Panc1 (cell line): Measurements from ENCODE around the gene LRRC30. TPM values are rescaled to one million over a fixed set of nuclear protein-coding genes. Genes with fewer than 3 reads are reported as not detected.

ENCODE experiments used
- ATAC-seq: fragments of 200-7000 bp; cut with Tn5 transposase; 2 replicates; pipeline ENCODE4 v1.9.1; 2020; ENCODE audit warnings: mild to moderate bottlenecking, moderate library complexity
- BruUV-seq: library from RNA; stranded (reverse); fragments of 400-500 nt; replicated peaks from 2 replicates; lab custom pipeline; 2021; lab: Mats Ljungman, UMichigan
- CTCF ChIA-PET: fragments of 300-600 bp; sonication (Branson Sonifier 250); formaldehyde crosslinking; loops from one replicate; lab custom pipeline; 2022; ENCODE audit warnings: antibody characterized with exemption; lab: Charles Lee
- POLR2A ChIA-PET: fragments of 300-600 bp; sonication (Branson Sonifier 250); formaldehyde crosslinking; loops from one replicate; lab custom pipeline; 2022; ENCODE audit warnings: antibody characterized with exemption; lab: Charles Lee
- DNase-seq: peaks from one replicate; pipeline ENCODE4 v3.0.0-alpha.2; 2010; ENCODE audit warnings: low read depth, low spot score
- H3K27ac ChIP-seq: 2 replicates; pipeline ENCODE4 v1.5.1; 2011; ENCODE audit warnings: mild to moderate bottlenecking, low read length, inconsistent platforms
- H3K27me3 ChIP-seq: fragments of 200-500 bp; sonication (Bioruptor generic); 2 replicates; pipeline ENCODE4 v1.6.0; 2014; ENCODE audit warnings: low read length, inconsistent platforms; ENCODE audit not compliant: control insufficient read depth, insufficient read depth
- H3K36me3 ChIP-seq: fragments of 200-500 bp; sonication (Bioruptor generic); 2 replicates; pipeline ENCODE4 v1.5.1; 2014; ENCODE audit warnings: inconsistent platforms, mild to moderate bottlenecking, low read length, moderate library complexity; ENCODE audit not compliant: control insufficient read depth, insufficient read depth
- H3K4me1 ChIP-seq: 2 replicates; pipeline ENCODE4 v1.5.1; 2011; ENCODE audit warnings: inconsistent platforms, mild to moderate bottlenecking, low read length, moderate library complexity; ENCODE audit not compliant: control insufficient read depth, insufficient read depth
- H3K4me3 ChIP-seq, 2 experiments: 2 replicates each; pipeline ENCODE4 v1.5.1; 2011 to 2012; ENCODE audit warnings: low read depth in 2 of 2, low read length in 2 of 2, mild to moderate bottlenecking in 2 of 2, inconsistent platforms in 1 of 2, moderate library complexity in 1 of 2
- H3K9me3 ChIP-seq: fragments of 200-500 bp; sonication (Bioruptor generic); 2 replicates; pipeline ENCODE4 v1.5.1; 2014; ENCODE audit warnings: low read depth, mild to moderate bottlenecking, inconsistent platforms, low read length, moderate library complexity; ENCODE audit not compliant: control insufficient read depth, insufficient read depth
- POLR2AphosphoS5 ChIP-seq: IDR thresholded peaks from 2 replicates; pipeline ENCODE4 v1.6.1; 2012; ENCODE audit warnings: mild to moderate bottlenecking, low read depth, low read length, moderate library complexity
- SIN3A ChIP-seq: IDR thresholded peaks from 2 replicates; pipeline ENCODE4 v1.6.1; 2012; ENCODE audit warnings: low read depth, mild to moderate bottlenecking, low read length, moderate library complexity, borderline replicate concordance; ENCODE audit not compliant: insufficient read depth
- TCF7L2 ChIP-seq: IDR thresholded peaks from 2 replicates; pipeline ENCODE4 v1.6.1; 2011; ENCODE audit warnings: mild to moderate bottlenecking, low read depth, low read length, inconsistent platforms
- in situ Hi-C: cut with HindIII; loops from 2 replicates; pipeline ENCODE4 v1.10.0; 2016; ENCODE audit warnings: low sequenced_read_pairs, low pct_unique_long_range_greater_than_20kb
- intact Hi-C: fragments of 100-400 bp; cut with micrococcal nuclease; formaldehyde crosslinking; loops from one replicate; pipeline ENCODE4 v1.10.0; 2022; ENCODE audit not compliant: unreplicated experiment
- total RNA-seq: library from RNA; stranded (reverse); gene quantifications from one replicate; pipeline ENCODE4 v1.2.1, GENCODE V29; 2021; ENCODE audit not compliant: unreplicated experiment
- TF ChIP-seq, protein P1 (sequence below): fragments of 450-650 bp; IDR thresholded peaks from 2 replicates; pipeline ENCODE4 v1.5.1; 2017; ENCODE audit warnings: mild to moderate bottlenecking
- TF ChIP-seq, protein P2 (sequence below), 2 experiments: IDR thresholded peaks; 2 replicates each; pipeline ENCODE4 v1.6.1; 2011 to 2012; ENCODE audit warnings: low read depth in 2 of 2, control low read depth in 1 of 2, low read length in 1 of 2, mild to moderate bottlenecking in 1 of 2, moderate library complexity in 1 of 2; ENCODE audit not compliant: insufficient read depth in 1 of 2

LRRC30 gene
- total RNA-seq, 1 experiment from 2014 or later: not detected

DNA sequence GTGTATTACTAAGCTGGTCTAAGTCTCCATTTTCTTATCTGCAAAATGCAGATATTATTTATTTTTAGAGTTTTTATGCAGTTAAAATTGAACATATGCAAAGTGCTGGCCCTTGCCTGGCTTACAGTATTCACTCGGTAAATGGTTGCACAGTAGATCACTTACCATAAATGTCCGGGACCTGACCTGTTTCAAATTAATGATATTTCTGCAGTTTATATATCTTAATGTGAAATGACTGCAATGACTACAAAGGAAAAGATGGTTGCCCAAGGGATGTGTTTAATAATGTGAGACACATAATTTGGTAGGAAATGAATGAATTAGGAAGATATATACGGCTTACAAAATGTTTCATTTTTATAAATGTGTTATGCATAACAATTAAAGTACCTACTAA lies 37.1 kb downstream of the LRRC30 start:
- Histone ChIP-seq H3K9me3 (no peaks in the 10 kb centered on the region), H3K27me3 (no peaks in the 10 kb centered on the region), H3K27ac (no peak overlapping the region), H3K4me3 (no peak overlapping the region), H3K4me1 (no peaks in the 10 kb centered on the region), H3K36me3 (no peaks in the 10 kb centered on the region)
- DNase-seq (no peak), ATAC-seq (no peak)
- BruUV-seq: no TSS peak
- intact Hi-C loops: no loop called here
- POLR2A ChIA-PET: interaction anchor here (0.5 kb wide), 1 partner anchor 1158 kb away, joined by 3 read pairs; no protein-coding TSS in a partner anchor
- in situ Hi-C loops: no loop called here
- CTCF ChIA-PET: no interaction called here
- TF ChIP-seq, protein P1, sequence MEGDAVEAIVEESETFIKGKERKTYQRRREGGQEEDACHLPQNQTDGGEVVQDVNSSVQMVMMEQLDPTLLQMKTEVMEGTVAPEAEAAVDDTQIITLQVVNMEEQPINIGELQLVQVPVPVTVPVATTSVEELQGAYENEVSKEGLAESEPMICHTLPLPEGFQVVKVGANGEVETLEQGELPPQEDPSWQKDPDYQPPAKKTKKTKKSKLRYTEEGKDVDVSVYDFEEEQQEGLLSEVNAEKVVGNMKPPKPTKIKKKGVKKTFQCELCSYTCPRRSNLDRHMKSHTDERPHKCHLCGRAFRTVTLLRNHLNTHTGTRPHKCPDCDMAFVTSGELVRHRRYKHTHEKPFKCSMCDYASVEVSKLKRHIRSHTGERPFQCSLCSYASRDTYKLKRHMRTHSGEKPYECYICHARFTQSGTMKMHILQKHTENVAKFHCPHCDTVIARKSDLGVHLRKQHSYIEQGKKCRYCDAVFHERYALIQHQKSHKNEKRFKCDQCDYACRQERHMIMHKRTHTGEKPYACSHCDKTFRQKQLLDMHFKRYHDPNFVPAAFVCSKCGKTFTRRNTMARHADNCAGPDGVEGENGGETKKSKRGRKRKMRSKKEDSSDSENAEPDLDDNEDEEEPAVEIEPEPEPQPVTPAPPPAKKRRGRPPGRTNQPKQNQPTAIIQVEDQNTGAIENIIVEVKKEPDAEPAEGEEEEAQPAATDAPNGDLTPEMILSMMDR: no peak
- no peak for TF ChIP-seq SIN3A
- TF ChIP-seq TCF7L2: no peak
- TF ChIP-seq POLR2AphosphoS5: no peak
- TF ChIP-seq, protein P2, sequence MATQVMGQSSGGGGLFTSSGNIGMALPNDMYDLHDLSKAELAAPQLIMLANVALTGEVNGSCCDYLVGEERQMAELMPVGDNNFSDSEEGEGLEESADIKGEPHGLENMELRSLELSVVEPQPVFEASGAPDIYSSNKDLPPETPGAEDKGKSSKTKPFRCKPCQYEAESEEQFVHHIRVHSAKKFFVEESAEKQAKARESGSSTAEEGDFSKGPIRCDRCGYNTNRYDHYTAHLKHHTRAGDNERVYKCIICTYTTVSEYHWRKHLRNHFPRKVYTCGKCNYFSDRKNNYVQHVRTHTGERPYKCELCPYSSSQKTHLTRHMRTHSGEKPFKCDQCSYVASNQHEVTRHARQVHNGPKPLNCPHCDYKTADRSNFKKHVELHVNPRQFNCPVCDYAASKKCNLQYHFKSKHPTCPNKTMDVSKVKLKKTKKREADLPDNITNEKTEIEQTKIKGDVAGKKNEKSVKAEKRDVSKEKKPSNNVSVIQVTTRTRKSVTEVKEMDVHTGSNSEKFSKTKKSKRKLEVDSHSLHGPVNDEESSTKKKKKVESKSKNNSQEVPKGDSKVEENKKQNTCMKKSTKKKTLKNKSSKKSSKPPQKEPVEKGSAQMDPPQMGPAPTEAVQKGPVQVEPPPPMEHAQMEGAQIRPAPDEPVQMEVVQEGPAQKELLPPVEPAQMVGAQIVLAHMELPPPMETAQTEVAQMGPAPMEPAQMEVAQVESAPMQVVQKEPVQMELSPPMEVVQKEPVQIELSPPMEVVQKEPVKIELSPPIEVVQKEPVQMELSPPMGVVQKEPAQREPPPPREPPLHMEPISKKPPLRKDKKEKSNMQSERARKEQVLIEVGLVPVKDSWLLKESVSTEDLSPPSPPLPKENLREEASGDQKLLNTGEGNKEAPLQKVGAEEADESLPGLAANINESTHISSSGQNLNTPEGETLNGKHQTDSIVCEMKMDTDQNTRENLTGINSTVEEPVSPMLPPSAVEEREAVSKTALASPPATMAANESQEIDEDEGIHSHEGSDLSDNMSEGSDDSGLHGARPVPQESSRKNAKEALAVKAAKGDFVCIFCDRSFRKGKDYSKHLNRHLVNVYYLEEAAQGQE (IDR thresholded peaks at IDR 0.05; ENCODE audit: insufficient read depth in 1 of 2, low read depth in 2 of 2, low read length in 1 of 2): no peak

DNA sequence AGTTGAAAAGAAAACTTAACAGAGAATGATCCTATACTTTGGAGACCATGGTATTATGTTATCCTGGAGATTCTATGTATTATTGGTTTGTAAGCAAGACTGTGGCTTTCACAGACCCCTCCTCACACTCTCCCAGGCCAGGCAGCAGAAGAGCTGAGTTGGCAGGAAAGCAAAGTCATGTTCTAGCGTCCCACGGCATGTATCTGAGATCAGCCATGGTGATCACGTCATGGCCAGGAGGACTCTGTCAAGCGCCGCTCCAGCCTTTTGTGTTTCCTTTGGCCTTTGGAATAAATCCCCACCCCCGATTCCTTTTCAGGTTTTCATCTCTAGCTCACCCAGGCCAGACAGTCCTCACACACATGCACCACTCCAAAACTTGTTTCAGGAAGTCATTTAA lies 39.1 kb downstream of the LRRC30 start:
- DNase-seq (no peak), ATAC-seq (no peak)
- no peaks in the 10 kb centered on the region for H3K9me3 ChIP-seq
- intact Hi-C loops: loop anchor here (10.0 kb wide), 1 partner anchor 295 kb away; the partner anchor contains the start of gene PTPRM
- H3K36me3 ChIP-seq: no peaks in the 10 kb centered on the region
- no peak overlapping the region for H3K27ac ChIP-seq
- ChIA-PET POLR2A (no interaction called here), CTCF (no interaction called here)
- H3K4me3 ChIP-seq: no peak overlapping the region
- no peaks in the 10 kb centered on the region for H3K4me1 ChIP-seq
- BruUV-seq: no TSS peak
- no peaks in the 10 kb centered on the region for H3K27me3 ChIP-seq
- in situ Hi-C loops: no loop called here
- TF ChIP-seq, protein P2 (IDR thresholded peaks at IDR 0.05; ENCODE audit: insufficient read depth in 1 of 2, low read depth in 2 of 2, low read length in 1 of 2): no peak
- TF ChIP-seq POLR2AphosphoS5: no peak
- TF ChIP-seq, protein P1: no peak
- TF ChIP-seq SIN3A: no peak
- no peak for TF ChIP-seq TCF7L2
